GM23338 (cell line): ENCODE results near the gene SPECC1. TPM values are rescaled to one million over a fixed set of nuclear protein-coding genes. Genes with fewer than 3 reads are reported as not detected.
A peak's percentile ranks its signal among the peaks of the same experiment; 100 is the strongest.

Source experiments
- ATAC-seq: fragments of 200-7000 bp; cut with Tn5 transposase; 3 replicates; pipeline ENCODE4 v1.9.1; 2020
- DNase-seq: peaks from one replicate; pipeline ENCODE4 v3.0.0-alpha.2; 2015; ENCODE audit warnings: low spot score
- H2AFZ ChIP-seq: fragments of 200-600 bp; sonication (generic); 2 replicates; pipeline ENCODE4 v1.8.0; 2016; ENCODE audit warnings: antibody characterized with exemption, mild to moderate bottlenecking, moderate library complexity
- H3F3A ChIP-seq: fragments of 200-600 bp; sonication (generic); replicated peaks from 2 replicates; pipeline ENCODE4 v1.8.0; 2017; ENCODE audit warnings: antibody characterized with exemption, mixed run types, low read depth
- H3K27ac ChIP-seq: fragments of 200-600 bp; sonication (generic); 2 replicates; pipeline ENCODE4 v1.6.1; 2016; ENCODE audit warnings: low read depth
- H3K27me3 ChIP-seq: fragments of 200-600 bp; sonication (generic); 2 replicates; pipeline ENCODE4 v1.8.0; 2016; ENCODE audit warnings: mild to moderate bottlenecking, mixed run types, moderate library complexity; ENCODE audit not compliant: insufficient read depth
- H3K36me3 ChIP-seq: fragments of 200-600 bp; sonication (generic); 2 replicates; pipeline ENCODE4 v1.8.0; 2016; ENCODE audit warnings: mild to moderate bottlenecking; ENCODE audit not compliant: insufficient read depth
- H3K4me1 ChIP-seq: fragments of 200-600 bp; sonication (generic); 2 replicates; pipeline ENCODE4 v1.8.0; 2016; ENCODE audit warnings: mild to moderate bottlenecking, moderate library complexity; ENCODE audit not compliant: insufficient read depth
- H3K4me2 ChIP-seq: fragments of 200-600 bp; sonication (generic); 2 replicates; pipeline ENCODE4 v1.7.1; 2017; ENCODE audit warnings: mixed run types
- H3K4me3 ChIP-seq: fragments of 200-600 bp; sonication (generic); 2 replicates; pipeline ENCODE4 v1.6.1; 2016; ENCODE audit warnings: mixed run types
- H3K79me2 ChIP-seq: fragments of 200-600 bp; sonication (generic); replicated peaks from 2 replicates; pipeline ENCODE4 v1.8.0; 2017; ENCODE audit warnings: mild to moderate bottlenecking; ENCODE audit not compliant: insufficient read depth
- H3K9me2 ChIP-seq: fragments of 200-600 bp; sonication (generic); 2 replicates; pipeline ENCODE4 v1.8.0; 2017; ENCODE audit not compliant: insufficient read depth
- H4K20me1 ChIP-seq: fragments of 200-600 bp; sonication (generic); replicated peaks from 2 replicates; pipeline ENCODE4 v1.8.0; 2017; ENCODE audit warnings: mild to moderate bottlenecking; ENCODE audit not compliant: insufficient read depth
- H3K27ac Mint-ChIP-seq: 2 replicates; pipeline ENCODE4 v1.8.0; 2020; ENCODE audit warnings: inconsistent platforms, mild to moderate bottlenecking, moderate library complexity, mixed read lengths
- H3K27me3 Mint-ChIP-seq: 3 replicates; pipeline ENCODE4 v1.8.0; 2022; ENCODE audit warnings: low read depth, mild to moderate bottlenecking, moderate library complexity, mixed read lengths, inconsistent platforms; ENCODE audit not compliant: insufficient read depth, poor library complexity
- H3K36me3 Mint-ChIP-seq: 3 replicates; pipeline ENCODE4 v1.8.0; 2021; ENCODE audit warnings: low read depth, mild to moderate bottlenecking, inconsistent platforms, moderate library complexity, mixed read lengths
- H3K4me1 Mint-ChIP-seq: 3 replicates; pipeline ENCODE4 v1.8.0; 2020; ENCODE audit warnings: mild to moderate bottlenecking, inconsistent platforms, mixed read lengths
- H3K4me3 Mint-ChIP-seq: 3 replicates; pipeline ENCODE4 v1.8.0; 2021; ENCODE audit warnings: moderate library complexity, mild to moderate bottlenecking, inconsistent platforms, mixed read lengths
- H3K9me3 Mint-ChIP-seq: 3 replicates; pipeline ENCODE4 v1.8.0; 2020; ENCODE audit warnings: moderate library complexity, mild to moderate bottlenecking, inconsistent platforms, mixed read lengths
- CREB1 ChIP-seq: fragments of 250-450 bp; sonication (Bioruptor Pico); IDR thresholded peaks from 2 replicates; pipeline ENCODE4 v1.5.0; 2020; ENCODE audit warnings: low read depth, mild to moderate bottlenecking, moderate library complexity
- CTCF ChIP-seq, 2 experiments: fragments of 200-600 bp in 1 of 2; sonication (generic) in 1 of 2; conservative IDR thresholded peaks; 2 replicates each; pipeline versions ENCODE4 v1.5.1 to v1.6.1; 2016 to 2017; ENCODE audit warnings: antibody characterized with exemption in 2 of 2, low read depth in 2 of 2, mild to moderate bottlenecking in 2 of 2, moderate library complexity in 1 of 2
- EZH2 ChIP-seq: fragments of 200-600 bp; sonication (generic); IDR thresholded peaks from one replicate; pipeline ENCODE4 v1.8.0; 2017; ENCODE audit warnings: antibody characterized with exemption, mild to moderate bottlenecking, low read depth; ENCODE audit not compliant: unreplicated experiment
- EZH2phosphoT487 ChIP-seq: fragments of 200-600 bp; sonication (generic); IDR thresholded peaks from one replicate; pipeline ENCODE4 v1.8.1; 2018; ENCODE audit warnings: antibody characterized with exemption; ENCODE audit not compliant: unreplicated experiment
- JUNB ChIP-seq: IDR thresholded peaks from one replicate; pipeline ENCODE4 v1.6.1; 2016; ENCODE audit warnings: antibody characterized with exemption; ENCODE audit not compliant: unreplicated experiment
- NANOG ChIP-seq: IDR thresholded peaks from 2 replicates; pipeline ENCODE4 v1.6.1; 2016; ENCODE audit warnings: antibody characterized with exemption, borderline replicate concordance
- POLR2AphosphoS5 ChIP-seq: IDR thresholded peaks from 2 replicates; pipeline ENCODE4 v1.6.1; 2016; ENCODE audit warnings: antibody characterized with exemption, low read depth
- STAT1 ChIP-seq: IDR thresholded peaks from one replicate; pipeline ENCODE4 v1.6.1; 2016; ENCODE audit warnings: antibody characterized with exemption; ENCODE audit not compliant: unreplicated experiment
- ZNF114 ChIP-seq: fragments of 250-450 bp; sonication (Bioruptor Pico); IDR thresholded peaks from 2 replicates; pipeline ENCODE4 v1.5.0; 2020; ENCODE audit warnings: mild to moderate bottlenecking, moderate library complexity
- ZNF331 ChIP-seq: fragments of 250-450 bp; sonication (Bioruptor Pico); IDR thresholded peaks from 2 replicates; pipeline ENCODE4 v1.5.0; 2020; ENCODE audit warnings: low read depth, mild to moderate bottlenecking, moderate library complexity
- ZNF462 ChIP-seq: fragments of 250-450 bp; sonication (Bioruptor Pico); IDR thresholded peaks from 2 replicates; pipeline ENCODE4 v1.5.0; 2020; ENCODE audit warnings: mild to moderate bottlenecking, moderate library complexity
- polyA plus RNA-seq: library from polyadenylated mRNA; unstranded; fragments of >200 nt; fragmentation: Nextera tagmentation; extraction: Ambion mirVana; gene quantifications from 2 replicates; pipeline ENCODE4 v1.2.1, GENCODE V29; 2016
- total RNA-seq: library from RNA; depleted of rRNA; stranded (reverse); fragments of >200 nt; shearing (Covaris generic); gene quantifications from 2 replicates; pipeline ENCODE4 v1.2.3, GENCODE V29; 2014
- TF ChIP-seq, protein P1 (sequence below): IDR thresholded peaks from one replicate; pipeline ENCODE4 v1.6.1; 2018; ENCODE audit warnings: antibody characterized with exemption; ENCODE audit not compliant: unreplicated experiment

Gene SPECC1
- total and polyA plus RNA-seq, 2 experiments from 2014 or later, result 42.6 to 101 TPM

GRCh38 chr17:20300436-20300934 lies 291.3 kb downstream of the SPECC1 start:
- H3K36me3 ChIP-seq, result peaks cover 13% of the 10 kb centered on the region; the same call in 1 of the 2 replicates
- no peaks in the 10 kb centered on the region; the same call in 2 of the 3 replicates for H3K9me3 Mint-ChIP-seq
- no peak overlapping the region for H3K4me2 ChIP-seq
- no peaks in the 10 kb centered on the region for H3K4me1 ChIP-seq
- no peak for TF ChIP-seq NANOG
- no peak for TF ChIP-seq CTCF (conservative IDR thresholded peaks at IDR 0.05; ENCODE audit: low read depth in 2 of 2)
- no peak for TF ChIP-seq JUNB
- TF ChIP-seq, protein P1, sequence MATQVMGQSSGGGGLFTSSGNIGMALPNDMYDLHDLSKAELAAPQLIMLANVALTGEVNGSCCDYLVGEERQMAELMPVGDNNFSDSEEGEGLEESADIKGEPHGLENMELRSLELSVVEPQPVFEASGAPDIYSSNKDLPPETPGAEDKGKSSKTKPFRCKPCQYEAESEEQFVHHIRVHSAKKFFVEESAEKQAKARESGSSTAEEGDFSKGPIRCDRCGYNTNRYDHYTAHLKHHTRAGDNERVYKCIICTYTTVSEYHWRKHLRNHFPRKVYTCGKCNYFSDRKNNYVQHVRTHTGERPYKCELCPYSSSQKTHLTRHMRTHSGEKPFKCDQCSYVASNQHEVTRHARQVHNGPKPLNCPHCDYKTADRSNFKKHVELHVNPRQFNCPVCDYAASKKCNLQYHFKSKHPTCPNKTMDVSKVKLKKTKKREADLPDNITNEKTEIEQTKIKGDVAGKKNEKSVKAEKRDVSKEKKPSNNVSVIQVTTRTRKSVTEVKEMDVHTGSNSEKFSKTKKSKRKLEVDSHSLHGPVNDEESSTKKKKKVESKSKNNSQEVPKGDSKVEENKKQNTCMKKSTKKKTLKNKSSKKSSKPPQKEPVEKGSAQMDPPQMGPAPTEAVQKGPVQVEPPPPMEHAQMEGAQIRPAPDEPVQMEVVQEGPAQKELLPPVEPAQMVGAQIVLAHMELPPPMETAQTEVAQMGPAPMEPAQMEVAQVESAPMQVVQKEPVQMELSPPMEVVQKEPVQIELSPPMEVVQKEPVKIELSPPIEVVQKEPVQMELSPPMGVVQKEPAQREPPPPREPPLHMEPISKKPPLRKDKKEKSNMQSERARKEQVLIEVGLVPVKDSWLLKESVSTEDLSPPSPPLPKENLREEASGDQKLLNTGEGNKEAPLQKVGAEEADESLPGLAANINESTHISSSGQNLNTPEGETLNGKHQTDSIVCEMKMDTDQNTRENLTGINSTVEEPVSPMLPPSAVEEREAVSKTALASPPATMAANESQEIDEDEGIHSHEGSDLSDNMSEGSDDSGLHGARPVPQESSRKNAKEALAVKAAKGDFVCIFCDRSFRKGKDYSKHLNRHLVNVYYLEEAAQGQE, result no peak
- TF ChIP-seq ZNF462 (CRISPR knock-in tag), result no peak
- no peak for TF ChIP-seq STAT1
- TF ChIP-seq EZH2phosphoT487, result no peak
- no peak for TF ChIP-seq ZNF331 (CRISPR knock-in tag)
- no peak for TF ChIP-seq CREB1 (CRISPR knock-in tag)
- TF ChIP-seq EZH2, result no peak
- no peak for TF ChIP-seq POLR2AphosphoS5
- TF ChIP-seq ZNF114 (CRISPR knock-in tag), result no peak
- no peak for DNase-seq
- no peaks in the 10 kb centered on the region; the same call in 1 of the 2 replicates for H4K20me1 ChIP-seq
- peaks cover 42% of the 10 kb centered on the region for H3K36me3 Mint-ChIP-seq
- ATAC-seq, result no peak; the same call in 2 of the 3 replicates
- no peak overlapping the region for H3K27ac ChIP-seq
- no peaks in the 10 kb centered on the region; the same call in 2 of the 3 replicates for H3K4me1 Mint-ChIP-seq
- no peaks in the 10 kb centered on the region for H3K79me2 ChIP-seq
- H3K27me3 Mint-ChIP-seq, result peaks cover 11% of the 10 kb centered on the region
- no peaks in the 10 kb centered on the region for H3K9me2 ChIP-seq
- H3K4me3 Mint-ChIP-seq, result no peak overlapping the region
- H3K27ac Mint-ChIP-seq, result peak overlapping the region; percentile 90; the same call in 1 of the 2 replicates
- H3F3A ChIP-seq, result no peaks in the 10 kb centered on the region
- H2AFZ ChIP-seq, result no peak overlapping the region
- no peak overlapping the region for H3K4me3 ChIP-seq
- H3K27me3 ChIP-seq, result no peaks in the 10 kb centered on the region
